ENCODE data around the gene INAFM1. TPM values are rescaled to one million over a fixed set of nuclear protein-coding genes. Genes with fewer than 3 reads are reported as not detected.

Gene INAFM1
- 9.3 and 10.2 TPM in 2 replicates for total RNA-seq

- intact Hi-C loops (cut with micrococcal nuclease): loop anchor here (1.0 to 5.0 kb wide), 13 partner anchors 17 to 640 kb away; partner anchors contain the start of genes ARHGAP35, DHX34, KPTN and NAPA
- peaks cover 10% of the 10 kb centered on the region for H3K36me3 Mint-ChIP-seq (ENCODE audit: low read depth)
Measured at GRCh38 chr19:47274071-47274890, at the start of gene INAFM1. INAFM1 (plus strand) TSS chr19:47274885; CDS start chr19:47274920, 35 bp downstream.

DNA sequence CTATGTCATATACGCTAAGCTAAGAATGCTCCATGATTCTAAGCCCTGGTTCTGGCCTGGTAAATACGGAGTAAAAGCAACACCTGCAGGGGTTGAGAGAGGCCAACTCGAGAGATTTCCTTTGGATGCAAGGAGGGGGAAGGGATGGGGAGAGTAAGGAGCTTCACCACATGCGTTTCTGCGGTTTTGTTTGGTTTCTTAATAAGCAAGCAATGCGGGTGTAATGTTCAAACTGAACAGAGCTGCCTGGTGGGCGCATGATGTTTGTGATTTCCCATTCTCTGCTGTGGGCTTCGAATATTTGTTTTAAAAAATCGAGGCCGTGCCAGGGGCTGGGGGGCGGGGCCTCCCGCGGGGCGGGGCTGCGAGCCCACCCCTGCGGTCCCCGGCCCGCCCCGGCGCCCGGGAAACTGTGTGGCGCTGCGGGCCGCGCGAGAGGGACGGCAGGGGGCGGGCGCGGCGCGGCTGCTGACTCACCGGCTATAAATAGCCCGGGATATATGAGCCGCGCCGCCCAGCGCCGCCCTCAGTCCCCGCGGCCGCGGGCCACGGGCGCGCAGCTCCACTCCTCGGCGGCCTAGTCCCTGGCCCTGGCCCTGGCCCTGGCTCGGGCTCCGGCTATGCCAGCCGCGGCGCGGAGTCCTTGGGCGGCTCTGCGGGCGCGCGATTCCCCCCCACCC, 48.8 kb upstream of the INAFM1 start:
- peak; percentile 87 for DNase-seq (ENCODE audit: low spot score)
- intact Hi-C loops (cut with micrococcal nuclease): loop anchor here (1.0 to 5.0 kb wide), 6 partner anchors 16 to 364 kb away; partner anchors contain the start of genes ARHGAP35 and INAFM1
- H3K36me3 Mint-ChIP-seq (ENCODE audit: low read depth): peaks cover 13% of the 10 kb centered on the region
- H3K27me3 Mint-ChIP-seq (ENCODE audit: insufficient read depth): no peaks in the 10 kb centered on the region
- peak overlapping the region; percentile 38 for H3K4me3 Mint-ChIP-seq
- H3K4me1 Mint-ChIP-seq (ENCODE audit: low read depth): peaks cover 6% of the 10 kb centered on the region
- H3K9me3 Mint-ChIP-seq: no peaks in the 10 kb centered on the region
- H3K27ac Mint-ChIP-seq: peak overlapping the region; percentile 82

More at GRCh38 chr19:47274071-47274890, at the start of gene INAFM1:
- no peaks in the 10 kb centered on the region for H3K9me3 Mint-ChIP-seq
- no peaks in the 10 kb centered on the region for H3K27me3 Mint-ChIP-seq (ENCODE audit: insufficient read depth)
- peak; percentile 96 for DNase-seq (ENCODE audit: low spot score)
- peaks cover 29% of the 10 kb centered on the region for H3K4me1 Mint-ChIP-seq (ENCODE audit: low read depth)
- H3K27ac Mint-ChIP-seq: peak within 1 kb of the TSS; percentile 98
- H3K4me3 Mint-ChIP-seq: peak within 1 kb of the TSS; percentile 92

- Mint-ChIP-seq H3K27me3 (ENCODE audit: insufficient read depth) (no peaks in the 10 kb centered on the region), H3K9me3 (no peaks in the 10 kb centered on the region), H3K4me3 (peak overlapping the region; percentile 82), H3K27ac (peak overlapping the region; percentile 88), H3K36me3 (ENCODE audit: low read depth) (peaks cover 11% of the 10 kb centered on the region), H3K4me1 (ENCODE audit: low read depth) (peaks cover 11% of the 10 kb centered on the region)
- intact Hi-C loops (cut with micrococcal nuclease): loop anchor here (1.0 to 5.0 kb wide), 8 partner anchors 16 to 364 kb away; partner anchors contain the start of genes ARHGAP35 and INAFM1
- peak; percentile 71 for DNase-seq (ENCODE audit: low spot score)
Measured at GRCh38 chr19:47226426-47227351, 48.0 kb upstream of the INAFM1 start.

DNA sequence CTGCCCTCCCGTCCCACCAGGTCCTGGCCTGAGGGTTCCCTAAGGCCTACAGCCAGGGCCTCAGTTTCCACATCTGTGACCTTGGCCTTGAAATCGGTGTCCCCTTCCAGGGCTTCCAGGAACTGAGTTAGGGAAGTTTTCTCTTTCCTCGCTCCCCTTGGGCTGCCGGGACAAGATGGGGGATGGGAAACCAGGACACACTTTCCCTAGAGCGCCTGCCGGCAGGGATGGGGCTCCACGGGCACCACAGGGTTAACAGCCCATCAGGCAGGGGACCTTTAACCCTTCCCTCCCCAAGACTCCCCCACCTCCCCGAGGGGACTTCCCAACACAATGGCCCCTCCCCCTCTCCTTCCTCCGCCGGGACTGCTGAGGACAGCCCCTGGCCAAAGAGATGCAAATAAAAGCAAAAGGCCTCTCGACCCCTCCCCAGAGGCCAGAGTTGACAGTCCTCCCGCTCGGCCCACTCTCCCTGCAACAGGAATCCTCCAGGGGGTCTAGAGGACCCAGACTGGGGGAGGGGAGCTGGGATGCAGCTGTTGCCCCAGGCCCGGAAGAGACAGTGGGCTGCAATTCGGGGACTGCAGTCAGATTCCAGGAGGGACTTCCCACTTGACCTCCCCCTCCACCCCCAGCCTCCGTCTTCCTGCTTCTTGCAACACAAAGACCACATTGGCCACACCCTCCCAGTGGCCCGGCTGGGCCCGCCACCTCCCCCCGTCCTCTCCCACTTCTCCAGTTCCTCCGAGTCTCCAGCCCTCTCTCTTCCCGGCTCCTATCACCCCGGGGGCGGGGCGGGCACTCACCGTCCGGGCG, 47.1 kb upstream of the INAFM1 start:
- Mint-ChIP-seq H3K27ac (peak overlapping the region; percentile 88), H3K4me3 (peak overlapping the region; percentile 82), H3K9me3 (no peaks in the 10 kb centered on the region), H3K36me3 (ENCODE audit: low read depth) (peaks cover 5% of the 10 kb centered on the region), H3K27me3 (ENCODE audit: insufficient read depth) (no peaks in the 10 kb centered on the region), H3K4me1 (ENCODE audit: low read depth) (peaks cover 20% of the 10 kb centered on the region)
- intact Hi-C loops (cut with micrococcal nuclease): loop anchor here (1.0 to 5.0 kb wide), 4 partner anchors 17 to 365 kb away; partner anchors contain the start of genes ARHGAP35 and TMEM160
- peak; percentile 64 for DNase-seq (ENCODE audit: low spot score)

- no peaks in the 10 kb centered on the region for H3K9me3 Mint-ChIP-seq
- H3K27ac Mint-ChIP-seq: no peak overlapping the region
- H3K4me1 Mint-ChIP-seq (ENCODE audit: low read depth): peaks cover 25% of the 10 kb centered on the region
- peaks cover 5% of the 10 kb centered on the region for H3K36me3 Mint-ChIP-seq (ENCODE audit: low read depth)
- intact Hi-C loops (cut with micrococcal nuclease): loop anchor here (2.0 to 5.0 kb wide), 2 partner anchors 180 to 366 kb away; partner anchors contain the start of genes ARHGAP35 and TMEM160
- no peak overlapping the region for H3K4me3 Mint-ChIP-seq
- no peaks in the 10 kb centered on the region for H3K27me3 Mint-ChIP-seq (ENCODE audit: insufficient read depth)
- peak; percentile 45 for DNase-seq (ENCODE audit: low spot score)
Measured at GRCh38 chr19:47228168-47228936, 46.3 kb upstream of the INAFM1 start.

DNA sequence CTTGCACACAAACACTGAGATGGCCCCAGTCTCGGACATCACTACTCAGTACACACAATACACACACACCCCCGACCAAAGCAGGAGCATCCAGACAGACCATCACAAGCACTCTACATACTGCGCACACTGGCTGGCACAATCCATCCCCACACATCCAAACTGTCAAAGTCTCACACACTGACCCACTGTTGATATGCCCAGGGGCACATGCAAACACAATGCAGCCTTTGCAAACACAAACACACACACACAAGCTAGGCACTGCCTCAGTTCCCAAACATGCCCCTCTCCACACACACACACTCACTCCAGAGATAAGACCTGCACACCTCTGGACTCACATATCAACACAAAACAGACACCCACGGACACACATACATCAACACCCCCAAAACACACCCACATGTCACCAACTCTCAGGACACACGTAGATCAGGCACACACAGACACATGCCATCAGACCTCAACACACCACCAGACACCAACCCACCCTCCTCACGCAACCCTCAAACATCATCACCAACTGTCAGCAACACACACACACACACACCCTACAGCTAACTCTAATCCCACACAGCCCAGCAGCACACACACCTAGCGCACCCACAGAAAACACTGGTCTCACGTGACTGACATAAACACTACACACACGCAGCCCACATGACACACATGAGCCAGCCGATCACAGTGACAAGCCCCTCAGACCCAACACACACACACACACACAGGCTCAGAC, 45.6 kb upstream of the INAFM1 start:
- Mint-ChIP-seq H3K4me3 (no peak overlapping the region), H3K4me1 (ENCODE audit: low read depth) (peaks cover 25% of the 10 kb centered on the region), H3K9me3 (no peaks in the 10 kb centered on the region), H3K36me3 (ENCODE audit: low read depth) (peaks cover 3% of the 10 kb centered on the region), H3K27ac (no peak overlapping the region), H3K27me3 (ENCODE audit: insufficient read depth) (no peaks in the 10 kb centered on the region)
- peak; percentile 25 for DNase-seq (ENCODE audit: low spot score)
- intact Hi-C loops (cut with micrococcal nuclease): loop anchor here (2.0 to 5.0 kb wide), 2 partner anchors 180 to 367 kb away; partner anchors contain the start of genes ARHGAP35 and TMEM160

DNA sequence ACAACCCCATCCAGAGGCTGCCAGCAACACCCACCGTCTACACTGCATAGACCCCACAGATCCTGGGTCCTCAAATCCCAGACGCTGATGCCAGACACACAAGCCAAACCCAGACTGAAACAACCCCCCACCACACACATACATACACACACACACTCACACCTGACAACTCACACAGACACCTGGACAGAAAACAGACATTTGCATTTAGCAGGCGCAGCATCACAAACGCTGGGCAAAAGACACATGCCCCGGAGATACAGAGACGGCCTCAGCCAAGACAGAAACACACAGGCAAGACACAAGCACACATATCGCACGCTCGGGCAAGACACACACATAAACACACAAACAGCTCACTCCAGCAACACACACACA, 45.0 kb upstream of the INAFM1 start:
- Mint-ChIP-seq H3K4me1 (ENCODE audit: low read depth) (peaks cover 25% of the 10 kb centered on the region), H3K36me3 (ENCODE audit: low read depth) (peaks cover 3% of the 10 kb centered on the region), H3K27ac (no peak overlapping the region), H3K9me3 (no peaks in the 10 kb centered on the region), H3K27me3 (ENCODE audit: insufficient read depth) (no peaks in the 10 kb centered on the region), H3K4me3 (no peak overlapping the region)
- intact Hi-C loops (cut with micrococcal nuclease): loop anchor here (2.0 to 5.0 kb wide), 2 partner anchors 181 to 367 kb away; partner anchors contain the start of genes ARHGAP35 and TMEM160
- DNase-seq (ENCODE audit: low spot score): no peak

GRCh38 chr19:47230054-47230920, 44.4 kb upstream of the INAFM1 start:
- Mint-ChIP-seq H3K27me3 (ENCODE audit: insufficient read depth) (no peaks in the 10 kb centered on the region), H3K36me3 (ENCODE audit: low read depth) (peaks cover 3% of the 10 kb centered on the region), H3K4me3 (no peak overlapping the region), H3K4me1 (ENCODE audit: low read depth) (peaks cover 24% of the 10 kb centered on the region), H3K27ac (no peak overlapping the region), H3K9me3 (no peaks in the 10 kb centered on the region)
- peak; percentile 77 for DNase-seq (ENCODE audit: low spot score)
- intact Hi-C loops (cut with micrococcal nuclease): no loop called here

GRCh38 chr19:47230921-47231214, 43.8 kb upstream of the INAFM1 start, which contains the start of gene BBC3:
BBC3 (minus strand) TSS chr19:47231199; CDS start chr19:47228431, 2,768 bp downstream.
- peak within 1 kb of the TSS; percentile 74 for H3K27ac Mint-ChIP-seq
- H3K4me1 Mint-ChIP-seq (ENCODE audit: low read depth): peaks cover 19% of the 10 kb centered on the region
- no peak for DNase-seq (ENCODE audit: low spot score)
- H3K36me3 Mint-ChIP-seq (ENCODE audit: low read depth): no peaks in the 10 kb centered on the region
- H3K4me3 Mint-ChIP-seq: peak within 1 kb of the TSS; percentile 63
- peaks cover 1% of the 10 kb centered on the region for H3K27me3 Mint-ChIP-seq (ENCODE audit: insufficient read depth)
- intact Hi-C loops (cut with micrococcal nuclease): loop anchor here (1.0 kb wide), 2 partner anchors 13 to 26 kb away; no protein-coding TSS in a partner anchor
- H3K9me3 Mint-ChIP-seq: no peaks in the 10 kb centered on the region

Measured in activated T-helper 1 cell treated with anti-CD3 and anti-CD28 coated beads, Interleukin-12 subunit alpha, Interleukin-12 subunit beta, Interleukin-2, Interleukin-4 antibody, amounts not matched to agents 30 ng/mL and 10 ng/mL and 1 ng/mL, durations not matched to agents 14 hours and 24 hours and 36 hours (primary cell).